ENCODE data around the gene CTNNA2. TPM values are rescaled to one million over a fixed set of nuclear protein-coding genes. Genes with fewer than 3 reads are reported as not detected.

Gene CTNNA2
- total RNA-seq, 6 experiments from 2014 or later = 0.44 TPM; not detected in 5

- Histone ChIP-seq H3K4me1 (no peaks in the 10 kb centered on the region), H3K27me3 (no peaks in the 10 kb centered on the region), H3K27ac (no peak overlapping the region), H3K9me3 (no peaks in the 10 kb centered on the region), H3K36me3 (no peaks in the 10 kb centered on the region), H3K4me3 (no peak overlapping the region)
- DNase-seq = no peak
- TF ChIP-seq CTCF (IDR thresholded peaks at IDR 0.05) (no peak), POLR2A (IDR thresholded peaks at IDR 0.05) (no peak)
- ATAC-seq = no peak
- intact Hi-C loops (cut with DNase I) = no loop called here
- WGBS (ENCODE audit: insufficient coverage, low coverage, low lambda C conversion rate, missing lambda C conversion rate) = 69% methylated on average over 3 of the region's 3 CpGs
Measured at GRCh38 chr2:80009211-80009610, 496.4 kb downstream of the CTNNA2 start.

GRCh38 chr2:80012061-80012460 lies 499.2 kb downstream of the CTNNA2 start:
- Histone ChIP-seq H3K9me3 (no peaks in the 10 kb centered on the region), H3K4me1 (no peaks in the 10 kb centered on the region), H3K36me3 (no peaks in the 10 kb centered on the region), H3K27me3 (no peaks in the 10 kb centered on the region), H3K4me3 (no peak overlapping the region), H3K27ac (no peak overlapping the region)
- ATAC-seq (no peak), DNase-seq (no peak)
- 40% methylated on average over 2 of the region's 3 CpGs for WGBS (ENCODE audit: insufficient coverage, low coverage, low lambda C conversion rate, missing lambda C conversion rate)
- TF ChIP-seq CTCF (IDR thresholded peaks at IDR 0.05) = no peak
- no peak for TF ChIP-seq POLR2A (IDR thresholded peaks at IDR 0.05)
- intact Hi-C loops (cut with DNase I) = no loop called here

- Histone ChIP-seq H3K27ac (no peak overlapping the region), H3K36me3 (no peaks in the 10 kb centered on the region), H3K4me3 (no peak overlapping the region), H3K27me3 (no peaks in the 10 kb centered on the region), H3K4me1 (peaks cover 0 to 3% (median 0%) of the 10 kb centered on the region in 4 donors), H3K9me3 (no peaks in the 10 kb centered on the region)
- no peak for ATAC-seq
- TF ChIP-seq POLR2A (IDR thresholded peaks at IDR 0.05) (no peak), CTCF (IDR thresholded peaks at IDR 0.05) (no peak)
- DNase-seq = no peak
- intact Hi-C loops (cut with DNase I) = no loop called here
Measured at GRCh38 chr2:80014637-80015036, 501.8 kb downstream of the CTNNA2 start.

- Histone ChIP-seq H3K4me1 (peaks cover 0 to 3% (median 0%) of the 10 kb centered on the region in 4 donors), H3K27me3 (no peaks in the 10 kb centered on the region), H3K36me3 (no peaks in the 10 kb centered on the region), H3K4me3 (no peak overlapping the region), H3K9me3 (no peaks in the 10 kb centered on the region), H3K27ac (no peak overlapping the region)
- intact Hi-C loops (cut with DNase I) = no loop called here
- WGBS (ENCODE audit: insufficient coverage, low coverage, low lambda C conversion rate, missing lambda C conversion rate) = 68% methylated on average over 5 of the region's 5 CpGs
- ATAC-seq (no peak), DNase-seq (no peak)
- TF ChIP-seq POLR2A (IDR thresholded peaks at IDR 0.05) (no peak), CTCF (IDR thresholded peaks at IDR 0.05) (no peak)
Measured at GRCh38 chr2:80016171-80016570, 503.3 kb downstream of the CTNNA2 start.

Measured in right lobe of liver (tissue), 6 donors.